ENCODE results near the gene FMN1. TPM values are rescaled to one million over a fixed set of nuclear protein-coding genes. Genes with fewer than 3 reads are reported as not detected.
A peak's percentile ranks its signal among the peaks of the same experiment; 100 is the strongest.

The FMN1 gene
- total and polyA plus RNA-seq, 10 of the 15 experiments (the other 5 are each of a cell fraction or from before 2014, with no cell fraction given), result 0.05 to 0.16 (median 0.08) TPM; not detected in 4

- in situ Hi-C loops (cut with MboI), result loop anchor here (10.0 kb wide), 1 partner anchor 605 kb away; no protein-coding TSS in a partner anchor
- WGBS (ENCODE audit: insufficient coverage, insufficient replicate concordance, low lambda C conversion rate, missing lambda C conversion rate), result 15% methylated on average over 7 of the region's 7 CpGs
- Histone ChIP-seq H4K20me1 (ENCODE audit: control insufficient read depth, insufficient read depth) (no peaks in the 10 kb centered on the region), H3K9me3 (replicated peaks; ENCODE audit: control insufficient read depth, insufficient read depth, low read length) (no peaks in the 10 kb centered on the region), H3K9ac (ENCODE audit: control insufficient read depth, insufficient read depth, low read length) (no peak overlapping the region), H3K27ac (ENCODE audit: control insufficient read depth, insufficient read depth) (no peak overlapping the region), H3K4me1 (ENCODE audit: control insufficient read depth, insufficient read depth, low read length) (no peaks in the 10 kb centered on the region), H3K79me2 (ENCODE audit: control insufficient read depth, insufficient read depth, low read length) (no peaks in the 10 kb centered on the region), H3K27me3 (replicated peaks in 1 of 2; ENCODE audit: control insufficient read depth in 2 of 2, insufficient read depth in 2 of 2, low read length in 1 of 2) (peaks cover 0 to 5% of the 10 kb centered on the region in 2 experiments; a peak in 3 of 4 replicates), H2AFZ (ENCODE audit: control insufficient read depth, low read depth, low read length) (no peak overlapping the region), H3K4me2 (ENCODE audit: control insufficient read depth, insufficient read depth) (no peak overlapping the region), H3K36me3 (ENCODE audit: control insufficient read depth in 2 of 2, insufficient read depth in 2 of 2, low read length in 1 of 2) (no peaks in the 10 kb centered on the region), H3K4me3 (no peak overlapping the region)
- ChIA-PET SMC1A (ENCODE audit: uncharacterized antibody, unreplicated experiment) (no interaction called here), POLR2A (no interaction called here), RAD21 (ENCODE audit: unreplicated experiment) (no interaction called here), CTCF (interaction anchor here (0.5 to 3.5 kb wide), 6 partner anchors 10 to 419 kb away, joined by 3 to 25 read pairs (median 3); no protein-coding TSS in a partner anchor)
- FAIRE-seq, result no peak
- intact Hi-C loops (cut with micrococcal nuclease; ENCODE audit: unreplicated experiment), result loop anchor here (5.0 to 10.0 kb wide), 4 partner anchors 43 to 613 kb away; no protein-coding TSS in a partner anchor
- no peak for DNase-seq (ENCODE audit: low read depth, low spot score)
- no peak for TF ChIP-seq NBN (IDR thresholded peaks at IDR 0.05)
- BruUV-seq (replicated peaks), result no TSS peak
- no peak for ATAC-seq
These were observed 105.2 kb downstream of the FMN1 start for GRCh38 chr15:33089165-33089877.

GRCh38 chr15:33086500-33087121 lies 107.9 kb downstream of the FMN1 start:
- ChIA-PET CTCF (interaction anchor here (0.6 to 3.5 kb wide), 18 partner anchors 8 to 652 kb away, joined by 3 to 25 read pairs (median 4); no protein-coding TSS in a partner anchor), SMC1A (ENCODE audit: uncharacterized antibody, unreplicated experiment) (interaction anchor here (0.6 to 1.7 kb wide), 9 partner anchors 9 to 587 kb away, joined by 3 to 8 read pairs (median 4); no protein-coding TSS in a partner anchor), RAD21 (ENCODE audit: unreplicated experiment) (interaction anchor here (0.6 to 1.5 kb wide), 6 partner anchors 8 to 614 kb away, joined by 3 to 12 read pairs (median 3); no protein-coding TSS in a partner anchor), POLR2A (no interaction called here)
- FAIRE-seq, result peak; percentile 91
- Histone ChIP-seq H3K4me1 (ENCODE audit: control insufficient read depth, insufficient read depth, low read length) (no peaks in the 10 kb centered on the region), H3K9ac (ENCODE audit: control insufficient read depth, insufficient read depth, low read length) (no peak overlapping the region), H2AFZ (ENCODE audit: control insufficient read depth, low read depth, low read length) (no peak overlapping the region), H3K4me2 (ENCODE audit: control insufficient read depth, insufficient read depth) (no peak overlapping the region), H4K20me1 (ENCODE audit: control insufficient read depth, insufficient read depth) (no peaks in the 10 kb centered on the region), H3K27ac (ENCODE audit: control insufficient read depth, insufficient read depth) (no peak overlapping the region), H3K79me2 (ENCODE audit: control insufficient read depth, insufficient read depth, low read length) (no peaks in the 10 kb centered on the region), H3K27me3 (replicated peaks in 1 of 2; ENCODE audit: control insufficient read depth in 2 of 2, insufficient read depth in 2 of 2, low read length in 1 of 2) (peaks cover 0 to 3% of the 10 kb centered on the region in 2 experiments; a peak in 2 of 4 replicates), H3K4me3 (no peak overlapping the region), H3K9me3 (replicated peaks; ENCODE audit: control insufficient read depth, insufficient read depth, low read length) (no peaks in the 10 kb centered on the region), H3K36me3 (ENCODE audit: control insufficient read depth in 2 of 2, insufficient read depth in 2 of 2, low read length in 1 of 2) (no peaks in the 10 kb centered on the region)
- 0% methylated on average over 4 of the region's 4 CpGs for WGBS (ENCODE audit: insufficient coverage, insufficient replicate concordance, low lambda C conversion rate, missing lambda C conversion rate)
- peak; percentile 62 for ATAC-seq
- intact Hi-C loops (cut with micrococcal nuclease; ENCODE audit: unreplicated experiment) (loop anchor here (5.0 to 10.0 kb wide), 4 partner anchors 46 to 616 kb away; no protein-coding TSS in a partner anchor), in situ Hi-C loops (cut with MboI) (loop anchor here (10.0 kb wide), 1 partner anchor 608 kb away; no protein-coding TSS in a partner anchor)
- DNase-seq (ENCODE audit: low read depth, low spot score), result peak; percentile 16
- BruUV-seq (replicated peaks), result no TSS peak
- TF ChIP-seq ZBTB33 (IDR thresholded peaks at IDR 0.05), result no peak
- TF ChIP-seq CHD4 (IDR thresholded peaks at IDR 0.05), result no peak
- peak; percentile 44 to 64 (median 63); a peak in 5 of 6 replicates for TF ChIP-seq CTCF (IDR thresholded peaks at IDR 0.05 in 2 of 3, conservative IDR thresholded peaks at IDR 0.05 in 1 of 3; ENCODE audit: control insufficient read depth in 2 of 3, extremely low read depth in 1 of 3, insufficient read depth in 1 of 3, low read depth in 3 of 3, low read length in 3 of 3)
- TF ChIP-seq NBN (IDR thresholded peaks at IDR 0.05), result no peak
- no peak for TF ChIP-seq RAD51 (IDR thresholded peaks at IDR 0.05)

All from GM12878 (cell line).